H1 (cell line): ENCODE results near the gene ERG28. TPM values are rescaled to one million over a fixed set of nuclear protein-coding genes. Genes with fewer than 3 reads are reported as not detected.

ENCODE experiments used
- CTCF ChIA-PET: fragments of 300-600 bp; sonication (Branson Sonifier 250); formaldehyde crosslinking; loops from one replicate; lab custom pipeline; 2021; ENCODE audit not compliant: partially characterized antibody; lab: Charles Lee
- POLR2A ChIA-PET: fragments of 300-600 bp; sonication (Branson Sonifier 250); formaldehyde crosslinking; loops from one replicate; lab custom pipeline; 2021; ENCODE audit warnings: inconsistent platforms; ENCODE audit not compliant: partially characterized antibody; lab: Charles Lee
- DNase-seq, 2 experiments: peaks; one replicate each; pipeline versions ENCODE4 v3.0.0 to v3.0.0-alpha.2; 2010 to 2022; ENCODE audit warnings: low spot score in 2 of 2, low read depth in 1 of 2, mixed read lengths in 1 of 2
- FAIRE-seq: peaks from 2 replicates; lab custom pipeline; 2011; peaks lifted over from hg19 to GRCh38; lab: Jason Lieb, UNC
- H2AFZ ChIP-seq: 2 replicates; pipeline ENCODE4 v1.8.1; 2012; ENCODE audit warnings: low read length, inconsistent platforms
- H2AK5ac ChIP-seq: 2 replicates; pipeline ENCODE4 v1.6.1; 2013; ENCODE audit warnings: low read depth, low read length
- H2BK120ac ChIP-seq: replicated peaks from 2 replicates; pipeline ENCODE3; 2013; ENCODE audit warnings: low read depth, low read length, inconsistent platforms
- H2BK12ac ChIP-seq: 2 replicates; pipeline ENCODE4 v1.6.1; 2013; ENCODE audit warnings: low read depth, low read length
- H2BK15ac ChIP-seq: 2 replicates; pipeline ENCODE4 v1.6.1; 2013; ENCODE audit warnings: low read length
- H2BK20ac ChIP-seq: 2 replicates; pipeline ENCODE4 v1.6.1; 2013; ENCODE audit warnings: low read length
- H2BK5ac ChIP-seq: 2 replicates; pipeline ENCODE4 v1.6.1; 2013; ENCODE audit warnings: low read depth, low read length
- H3K14ac ChIP-seq: 2 replicates; pipeline ENCODE4 v1.6.1; 2013; ENCODE audit warnings: inconsistent platforms; ENCODE audit not compliant: insufficient read length
- H3K18ac ChIP-seq: 2 replicates; pipeline ENCODE4 v1.6.1; 2013; ENCODE audit warnings: low read length; ENCODE audit errors: extremely low read depth
- H3K23ac ChIP-seq: 2 replicates; pipeline ENCODE4 v1.6.1; 2013; ENCODE audit warnings: inconsistent platforms; ENCODE audit not compliant: insufficient read length
- H3K23me2 ChIP-seq: 2 replicates; pipeline ENCODE4 v1.6.1; 2013; ENCODE audit warnings: low read depth, low read length
- H3K27ac ChIP-seq: 2 replicates; pipeline ENCODE4 v1.6.1; 2011; ENCODE audit warnings: low read depth, low read length, inconsistent platforms
- H3K27me3 ChIP-seq, 4 experiments: replicated peaks in 1 of 4; 1 replicate in 1 of 4; 2 replicates in 3 of 4; pipeline versions ENCODE4 v1.6.1 to v1.8.1; 2011 to 2013; ENCODE audit warnings: low read length in 3 of 4, mild to moderate bottlenecking in 3 of 4, inconsistent platforms in 2 of 4, mixed read lengths in 2 of 4, moderate library complexity in 1 of 4; ENCODE audit not compliant: control insufficient read depth in 3 of 4, insufficient read depth in 3 of 4; ENCODE audit errors: extremely low read depth in 1 of 4
- H3K36me3 ChIP-seq, 4 experiments: 2 replicates each; pipeline versions ENCODE4 v1.6.1 to v1.8.1; 2011 to 2013; ENCODE audit warnings: mild to moderate bottlenecking in 4 of 4, low read length in 3 of 4, moderate library complexity in 2 of 4, control low read depth in 1 of 4, inconsistent platforms in 1 of 4; ENCODE audit not compliant: insufficient read depth in 4 of 4, control insufficient read depth in 2 of 4
- H3K4ac ChIP-seq: replicated peaks from 2 replicates; pipeline ENCODE3; 2013; ENCODE audit warnings: low read length, low read depth, mixed read lengths, inconsistent platforms; ENCODE audit not compliant: insufficient read length
- H3K4me1 ChIP-seq, 4 experiments: replicated peaks in 1 of 4; 1 replicate in 1 of 4; 2 replicates in 3 of 4; pipeline versions ENCODE4 v1.6.1 to v1.8.1; 2011 to 2013; ENCODE audit warnings: low read length in 3 of 4, inconsistent platforms in 2 of 4, mixed read lengths in 1 of 4; ENCODE audit not compliant: insufficient read depth in 4 of 4, control insufficient read depth in 3 of 4
- H3K4me2 ChIP-seq, 2 experiments: 2 replicates each; pipeline versions ENCODE4 v1.6.1 to v1.8.1; 2011 to 2013; ENCODE audit warnings: low read depth in 2 of 2, low read length in 2 of 2, control low read depth in 1 of 2, inconsistent platforms in 1 of 2, mild to moderate bottlenecking in 1 of 2; ENCODE audit not compliant: insufficient read depth in 1 of 2
- H3K4me3 ChIP-seq, 4 experiments: fragments of 200-600, 300-600 bp in 1 of 4; sonication (generic), shearing (Covaris generic), sonication (Bioruptor Twin) in 1 of 4; 2 replicates each; pipeline versions ENCODE4 v1.5.1 to v1.8.1; 2011 to 2016; ENCODE audit warnings: low read length in 4 of 4, low read depth in 3 of 4, control low read depth in 2 of 4, inconsistent platforms in 2 of 4, mild to moderate bottlenecking in 2 of 4, mixed read lengths in 1 of 4, moderate library complexity in 1 of 4; ENCODE audit not compliant: insufficient read depth in 2 of 4; ENCODE audit errors: extremely low read depth in 1 of 4
- H3K56ac ChIP-seq: replicated peaks from 2 replicates; pipeline ENCODE3; 2013; ENCODE audit warnings: low read depth, mild to moderate bottlenecking, mixed read lengths, low read length, inconsistent platforms; ENCODE audit not compliant: insufficient read length
- H3K79me1 ChIP-seq: 2 replicates; pipeline ENCODE4 v1.6.1; 2013; ENCODE audit warnings: low read depth, low read length, control low read depth
- H3K79me2 ChIP-seq, 2 experiments: 2 replicates each; pipeline versions ENCODE4 v1.6.1 to v1.8.1; 2012 to 2013; ENCODE audit warnings: low read length in 2 of 2, mild to moderate bottlenecking in 2 of 2, inconsistent platforms in 1 of 2; ENCODE audit not compliant: insufficient read depth in 2 of 2, control insufficient read depth in 1 of 2
- H3K9ac ChIP-seq, 4 experiments: replicated peaks in 1 of 4; 1 replicate in 1 of 4; 2 replicates in 3 of 4; pipeline versions ENCODE4 v1.6.1 to v1.8.1; 2011 to 2013; ENCODE audit warnings: low read depth in 3 of 4, low read length in 3 of 4, control low read depth in 2 of 4, mild to moderate bottlenecking in 2 of 4, moderate library complexity in 2 of 4, inconsistent platforms in 1 of 4; ENCODE audit errors: extremely low read depth in 1 of 4
- H3K9me3 ChIP-seq, 2 experiments: 2 replicates each; pipeline versions ENCODE4 v1.6.1 to v1.8.1; 2012 to 2013; ENCODE audit warnings: mild to moderate bottlenecking in 2 of 2, moderate library complexity in 2 of 2, control low read depth in 1 of 2, inconsistent platforms in 1 of 2, low read depth in 1 of 2, low read length in 1 of 2, mixed read lengths in 1 of 2; ENCODE audit not compliant: insufficient read depth in 2 of 2
- H4K20me1 ChIP-seq, 2 experiments: replicated peaks in 1 of 2; 2 replicates each; pipeline versions ENCODE3 to v1.8.1; 2011 to 2013; ENCODE audit warnings: inconsistent platforms in 2 of 2, low read length in 2 of 2, mild to moderate bottlenecking in 1 of 2; ENCODE audit not compliant: insufficient read depth in 2 of 2, control insufficient read depth in 1 of 2
- H4K5ac ChIP-seq: 2 replicates; pipeline ENCODE4 v1.6.1; 2013; ENCODE audit warnings: low read length, low read depth, mixed read lengths, inconsistent platforms; ENCODE audit not compliant: insufficient read length
- H4K8ac ChIP-seq: 2 replicates; pipeline ENCODE4 v1.8.0; 2013; ENCODE audit warnings: mild to moderate bottlenecking, moderate library complexity, low read length, inconsistent platforms; ENCODE audit not compliant: insufficient read depth; ENCODE audit errors: extremely low read depth
- H4K91ac ChIP-seq: replicated peaks from 2 replicates; pipeline ENCODE3; 2013; ENCODE audit warnings: low read length, mixed read lengths, inconsistent platforms; ENCODE audit not compliant: insufficient read length
- ATF2 ChIP-seq: IDR thresholded peaks from 2 replicates; pipeline ENCODE4 v1.6.1; 2012; ENCODE audit warnings: low read length, inconsistent platforms
- CBX8 ChIP-seq: fragments of 300-800, 300-1000 bp; sonication (generic); IDR thresholded peaks from 2 replicates; pipeline ENCODE4 v1.7.1; 2016; ENCODE audit warnings: low read depth, low read length, borderline replicate concordance
- CTBP2 ChIP-seq: IDR thresholded peaks from 2 replicates; pipeline ENCODE4 v1.7.0; 2011; ENCODE audit warnings: borderline replicate concordance, mild to moderate bottlenecking, moderate library complexity, mixed read lengths, low read length; ENCODE audit not compliant: insufficient read depth, insufficient read length
- HDAC2 ChIP-seq, 2 experiments: fragments of 300-600 bp in 1 of 2; sonication (generic) in 1 of 2; IDR thresholded peaks; 2 replicates each; pipeline ENCODE4 v1.6.1; 2011 to 2012; ENCODE audit warnings: low read depth in 2 of 2, low read length in 2 of 2, mild to moderate bottlenecking in 2 of 2, moderate library complexity in 2 of 2, borderline replicate concordance in 1 of 2, inconsistent platforms in 1 of 2
- MAFK ChIP-seq: IDR thresholded peaks from 2 replicates; pipeline ENCODE4 v1.6.1; 2012; ENCODE audit warnings: low read depth, mild to moderate bottlenecking, improper control_type of control experiment, low read length
- PHF8 ChIP-seq: fragments of 200-600 bp; sonication (generic); conservative IDR thresholded peaks from 2 replicates; pipeline ENCODE4 v1.7.1; 2012; ENCODE audit warnings: low read depth, mild to moderate bottlenecking, inconsistent platforms, low read length, moderate library complexity
- RFX5 ChIP-seq: IDR thresholded peaks from 2 replicates; pipeline ENCODE4 v1.6.1; 2011; ENCODE audit warnings: low read depth, low read length, improper control_type of control experiment, borderline replicate concordance
- RXRA ChIP-seq: IDR thresholded peaks from 2 replicates; pipeline ENCODE4 v1.6.1; 2011; ENCODE audit warnings: low read depth, mild to moderate bottlenecking, low read length, moderate library complexity; ENCODE audit not compliant: insufficient read depth
- SP4 ChIP-seq: IDR thresholded peaks from 2 replicates; pipeline ENCODE4 v1.6.1; 2012; ENCODE audit warnings: low read length, inconsistent platforms
- SRF ChIP-seq: IDR thresholded peaks from 2 replicates; pipeline ENCODE4 v1.6.1; 2011; ENCODE audit warnings: mild to moderate bottlenecking, low read depth, low read length, moderate library complexity
- TAF7 ChIP-seq: optimal IDR thresholded peaks from 2 replicates; pipeline ENCODE3; 2011; ENCODE audit warnings: low read depth, mild to moderate bottlenecking, inconsistent platforms, low read length, moderate library complexity, borderline replicate concordance
- YY1 ChIP-seq: IDR thresholded peaks from 2 replicates; pipeline ENCODE4 v1.6.1; 2011; ENCODE audit warnings: low read depth, mild to moderate bottlenecking, low read length
- whole genome bisulfite sequencing, 2 experiments: shearing (Covaris generic) in 1 of 2; methylation state at CpG; one replicate each; pipeline versions ENCODE4 v1.1.6 to v1.1.7; 2013 to 2015; ENCODE audit warnings: low lambda C conversion rate in 2 of 2, mixed read lengths in 2 of 2, inconsistent platforms in 1 of 2, low coverage in 1 of 2, missing lambda C conversion rate in 1 of 2; ENCODE audit not compliant: insufficient replicate concordance in 2 of 2, insufficient coverage in 1 of 2, insufficient read length in 1 of 2; ENCODE audit errors: extremely low coverage in 1 of 2, missing lambda C conversion rate in 1 of 2; 5-methylcytosine and 5-hydroxymethylcytosine counted together
- polyA plus RNA-seq, 7 experiments: library from polyadenylated mRNA; depleted of rRNA in 3 of 7; stranded (reverse) in 5 of 7; unstranded in 2 of 7; fragments of >200 nt in 5 of 7; fragments of 200-250 nt in 2 of 7; gene quantifications; 1 replicate in 5 of 7; 2 replicates in 1 of 7; 4 replicates in 1 of 7; pipeline versions ENCODE4 v1.2.1 to v1.2.3, GENCODE V29; 2011 to 2013; ENCODE audit warnings: missing spikeins in 2 of 7, mixed read lengths in 2 of 7
- total RNA-seq: library from RNA; stranded (reverse); fragmentation: NEBNext Ultra II Directional; extraction: Animal tissue kit (Norgen Biotek cat#: 25700); gene quantifications from 2 replicates; pipeline ENCODE4 v1.2.1, GENCODE V29; 2021

Gene ERG28
- total and polyA plus RNA-seq, 2 of the 8 experiments (the other 6 are each of a cell fraction or from before 2014, with no cell fraction given): 32.6 to 56.7 TPM

DNA sequence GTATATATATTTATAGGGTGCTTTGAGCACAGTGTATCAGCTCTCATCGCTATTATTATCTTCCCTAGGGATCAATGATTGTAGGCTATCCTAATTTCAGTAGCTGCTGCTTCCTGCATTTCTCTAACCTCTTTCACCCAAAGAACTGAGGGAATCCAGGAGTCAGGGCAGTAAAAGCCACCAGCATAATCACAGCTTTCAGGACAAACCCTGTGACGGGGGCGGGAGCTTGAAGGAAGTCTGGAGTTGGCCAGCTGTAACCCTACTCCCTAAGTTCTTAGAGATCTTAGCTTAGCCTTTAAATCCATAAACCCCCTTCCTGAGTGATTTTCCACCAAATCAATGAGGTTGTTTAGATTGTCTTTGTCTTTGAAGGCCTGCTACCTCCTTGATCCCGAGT, 48.5 kb downstream of the ERG28 start:
- ChIA-PET CTCF (interaction anchor here (0.7 to 2.2 kb wide), 9 partner anchors 8 to 97 kb away, joined by 3 to 8 read pairs (median 3); partner anchors contain the start of gene FLVCR2), POLR2A (interaction anchor here (1.0 kb wide), 1 partner anchor 49 kb away, joined by 3 read pairs; the partner anchor contains the start of gene TTLL5)
- Histone ChIP-seq H4K8ac (no peak overlapping the region), H3K23me2 (no peaks in the 10 kb centered on the region), H2BK20ac (no peak overlapping the region), H3K18ac (no peak overlapping the region), H3K4me3 (no peak overlapping the region), H2AK5ac (no peak overlapping the region), H3K27me3 (no peaks in the 10 kb centered on the region), H4K20me1 (no peaks in the 10 kb centered on the region), H2BK5ac (no peak overlapping the region), H3K9me3 (no peaks in the 10 kb centered on the region), H3K79me2 (no peaks in the 10 kb centered on the region), H2BK120ac (no peak overlapping the region), H3K23ac (no peak overlapping the region), H3K14ac (no peak overlapping the region), H3K36me3 (no peaks in the 10 kb centered on the region), H2BK12ac (no peak overlapping the region), H3K4ac (no peak overlapping the region), H4K5ac (no peak overlapping the region), H3K9ac (no peak overlapping the region), H3K4me2 (no peak overlapping the region), H3K56ac (no peak overlapping the region), H3K4me1 (no peaks in the 10 kb centered on the region), H4K91ac (no peak overlapping the region), H2AFZ (no peak overlapping the region), H3K79me1 (no peaks in the 10 kb centered on the region), H3K27ac (no peak overlapping the region), H2BK15ac (no peak overlapping the region)
- FAIRE-seq (no peak), DNase-seq (no peak)
- 81% methylated on average over 4 of the region's 4 CpGs; no CpG with 5 or more reads in 1 of the 2 experiments for WGBS, 2 experiments
- TF ChIP-seq SRF (no peak), YY1 (no peak), CTBP2 (no peak), CBX8 (no peak), SP4 (no peak), TAF7 (no peak), MAFK (no peak), HDAC2 (IDR thresholded peaks at IDR 0.05; ENCODE audit: borderline replicate concordance in 1 of 2, low read depth in 2 of 2, low read length in 2 of 2) (no peak), ATF2 (no peak), RFX5 (no peak), RXRA (no peak), PHF8 (no peak)
